Neural cell (in vitro differentiated cells): Measurements from ENCODE around the gene ADIG. TPM values are rescaled to one million over a fixed set of nuclear protein-coding genes. Genes with fewer than 3 reads are reported as not detected.

Source experiments
- H2AFZ ChIP-seq: fragments of 200-600, 300-800 bp; sonication (generic), shearing (Covaris generic); 2 replicates; pipeline ENCODE4 v1.6.0; 2014; ENCODE audit warnings: low read depth, mild to moderate bottlenecking, antibody characterized with exemption, low read length, moderate library complexity
- H3F3A ChIP-seq: fragments of 200-600 bp; shearing (Covaris generic); 2 replicates; pipeline ENCODE4 v1.6.1; 2016; ENCODE audit warnings: mild to moderate bottlenecking, moderate library complexity, mixed read lengths, antibody characterized with exemption, low read length; ENCODE audit not compliant: insufficient read depth, poor library complexity, severe bottlenecking
- H3K27ac ChIP-seq: fragments of 200-600, 300-800 bp; sonication (generic), shearing (Covaris generic); 2 replicates; pipeline ENCODE4 v1.5.1; 2014; ENCODE audit warnings: mild to moderate bottlenecking, low read length, moderate library complexity
- H3K27me3 ChIP-seq: fragments of 300-800, 200-600 bp; sonication (generic), shearing (Covaris generic); 2 replicates; pipeline ENCODE4 v1.6.0; 2014; ENCODE audit warnings: mild to moderate bottlenecking, low read depth, low read length, moderate library complexity; ENCODE audit not compliant: insufficient read depth
- H3K36me3 ChIP-seq: fragments of 300-800, 200-600 bp; sonication (generic), shearing (Covaris generic); 2 replicates; pipeline ENCODE4 v1.5.1; 2014; ENCODE audit warnings: mild to moderate bottlenecking, antibody characterized with exemption, low read length, moderate library complexity; ENCODE audit not compliant: insufficient read depth
- H3K4me2 ChIP-seq: fragments of 300-800, 200-600 bp; sonication (generic), shearing (Covaris generic); 2 replicates; pipeline ENCODE4 v1.6.0; 2014; ENCODE audit warnings: mild to moderate bottlenecking, low read length
- H3K4me3 ChIP-seq: fragments of 300-800, 200-600 bp; sonication (generic), shearing (Covaris generic); 2 replicates; pipeline ENCODE4 v1.5.1; 2014; ENCODE audit warnings: mild to moderate bottlenecking, low read length, moderate library complexity
- H3K79me2 ChIP-seq: fragments of 200-600 bp; shearing (Covaris generic); replicated peaks from 2 replicates; pipeline ENCODE4 v1.6.0; 2014; ENCODE audit warnings: mild to moderate bottlenecking, low read length, moderate library complexity; ENCODE audit not compliant: insufficient read depth
- H3K9ac ChIP-seq: fragments of 300-800, 200-600 bp; sonication (generic), shearing (Covaris generic); 2 replicates; pipeline ENCODE4 v1.6.1; 2016; ENCODE audit warnings: mild to moderate bottlenecking, low read length, mixed read lengths
- H3K9me2 ChIP-seq: fragments of 200-600 bp; shearing (Covaris generic); 2 replicates; pipeline ENCODE4 v1.6.1; 2016; ENCODE audit warnings: mild to moderate bottlenecking, low read length, mixed read lengths; ENCODE audit not compliant: insufficient read depth
- H3K9me3 ChIP-seq: fragments of 200-600, 300-800 bp; sonication (generic), shearing (Covaris generic); 2 replicates; pipeline ENCODE4 v1.6.1; 2016; ENCODE audit warnings: mild to moderate bottlenecking, mixed run types, low read length, moderate library complexity, mixed read lengths
- H4K20me1 ChIP-seq: fragments of 200-600 bp; shearing (Covaris generic); 2 replicates; pipeline ENCODE4 v1.6.1; 2016; ENCODE audit warnings: mild to moderate bottlenecking, mixed run types; ENCODE audit not compliant: insufficient read depth
- CTCF ChIP-seq: fragments of 450-650 bp; IDR thresholded peaks from 2 replicates; pipeline ENCODE4 v1.5.1; 2014; ENCODE audit warnings: antibody characterized with exemption, mild to moderate bottlenecking, moderate library complexity; ENCODE audit not compliant: poor library complexity, severe bottlenecking
- EP300 ChIP-seq: fragments of 450-650 bp; conservative IDR thresholded peaks from 2 replicates; pipeline ENCODE4 v1.6.1; 2014; ENCODE audit warnings: antibody characterized with exemption, mild to moderate bottlenecking, moderate library complexity; ENCODE audit not compliant: poor library complexity, severe bottlenecking
- EZH2 ChIP-seq: fragments of 200-600, 300-800 bp; shearing (Covaris generic), sonication (generic); IDR thresholded peaks from 2 replicates; pipeline ENCODE4 v1.6.1; 2014; ENCODE audit warnings: antibody characterized with exemption, low read length, borderline replicate concordance, mild to moderate bottlenecking; ENCODE audit not compliant: insufficient read depth, poor library complexity, severe bottlenecking
- MXI1 ChIP-seq: fragments of 450-650 bp; conservative IDR thresholded peaks from 2 replicates; pipeline ENCODE4 v1.6.1; 2014; ENCODE audit warnings: antibody characterized with exemption, mild to moderate bottlenecking; ENCODE audit not compliant: poor library complexity, severe bottlenecking
- POLR2AphosphoS5 ChIP-seq: IDR thresholded peaks from 2 replicates; pipeline ENCODE4 v1.6.1; 2012
- RAD21 ChIP-seq: fragments of 450-650 bp; conservative IDR thresholded peaks from 2 replicates; pipeline ENCODE4 v1.6.1; 2014; ENCODE audit warnings: antibody characterized with exemption, mild to moderate bottlenecking, moderate library complexity
- REST ChIP-seq: IDR thresholded peaks from 2 replicates; pipeline ENCODE4 v1.6.1; 2012; ENCODE audit warnings: borderline replicate concordance
- SMC3 ChIP-seq: fragments of 450-650 bp; conservative IDR thresholded peaks from 2 replicates; pipeline ENCODE4 v1.6.1; 2014; ENCODE audit warnings: antibody characterized with exemption, mild to moderate bottlenecking, moderate library complexity; ENCODE audit not compliant: poor library complexity
- TAF1 ChIP-seq: IDR thresholded peaks from 2 replicates; pipeline ENCODE4 v1.6.1; 2012; ENCODE audit warnings: low read depth
- polyA minus RNA-seq: library from RNA; depleted of rRNA, polyadenylated mRNA; stranded (reverse); fragments of >200 nt; gene quantifications from 2 replicates; pipeline ENCODE4 v1.2.3, GENCODE V29; 2014
- polyA plus RNA-seq: library from polyadenylated mRNA; depleted of rRNA; stranded (reverse); fragments of >200 nt; gene quantifications from 2 replicates; pipeline ENCODE4 v1.2.3, GENCODE V29; 2014

The ADIG gene
- polyA plus RNA-seq (not detected in 2 replicates), polyA minus RNA-seq (not detected in 2 replicates)

- TF ChIP-seq EP300 = no peak
- TF ChIP-seq RAD21 = no peak
- no peak for TF ChIP-seq CTCF
- no peak for TF ChIP-seq MXI1
Observed at GRCh38 chr20:38581013-38581412, at the start of gene ADIG. ADIG (plus strand) TSS chr20:38581197; CDS start chr20:38581251, 54 bp downstream.

GRCh38 chr20:38534756-38535155, 46.2 kb upstream of the ADIG start:
- Histone ChIP-seq H3K9me2 (no peaks in the 10 kb centered on the region), H3F3A (no peaks in the 10 kb centered on the region), H3K27ac (no peak overlapping the region), H3K4me3 (no peak overlapping the region), H3K9ac (no peak overlapping the region), H3K27me3 (no peaks in the 10 kb centered on the region), H3K4me2 (no peak overlapping the region), H2AFZ (no peak overlapping the region), H3K36me3 (peaks cover 19% of the 10 kb centered on the region), H3K79me2 (no peaks in the 10 kb centered on the region), H4K20me1 (no peaks in the 10 kb centered on the region), H3K9me3 (peaks cover 3% of the 10 kb centered on the region)
- TF ChIP-seq EP300 (no peak), TAF1 (no peak), CTCF (no peak), RAD21 (no peak), REST (no peak), EZH2 (no peak), SMC3 (no peak), POLR2AphosphoS5 (no peak), MXI1 (no peak)

More at GRCh38 chr20:38581013-38581412, at the start of gene ADIG:
- no peaks in the 10 kb centered on the region for H3K27me3 ChIP-seq
- no peaks in the 10 kb centered on the region for H4K20me1 ChIP-seq
- H3K36me3 ChIP-seq = no peaks in the 10 kb centered on the region
- H3K9me2 ChIP-seq = no peaks in the 10 kb centered on the region
- no peaks in the 10 kb centered on the region for H3K79me2 ChIP-seq
- no peak within 1 kb of the TSS for H2AFZ ChIP-seq
- H3K4me3 ChIP-seq = no peak within 1 kb of the TSS
- H3K4me2 ChIP-seq = no peak within 1 kb of the TSS
- H3K9me3 ChIP-seq = no peaks in the 10 kb centered on the region
- no peaks in the 10 kb centered on the region for H3F3A ChIP-seq
- no peak within 1 kb of the TSS for H3K27ac ChIP-seq
- no peak within 1 kb of the TSS for H3K9ac ChIP-seq
